GM12801 (cell line): ENCODE results near the gene HMGCS1.

Experiments
- CTCF ChIP-seq: IDR thresholded peaks from one replicate; pipeline ENCODE4 v1.5.1; 2011; ENCODE audit warnings: control low read depth; ENCODE audit not compliant: insufficient read length; ENCODE audit errors: extremely low read depth

HMGCS1 gene

GRCh38 chr5:43298443-43298842, 14.8 kb downstream of the HMGCS1 start:
- TF ChIP-seq CTCF = no peak

GRCh38 chr5:43296835-43297234, 16.4 kb downstream of the HMGCS1 start:
- TF ChIP-seq CTCF = no peak

- no peak for TF ChIP-seq CTCF
Measured at GRCh38 chr5:43295202-43295601, 18.0 kb downstream of the HMGCS1 start.

GRCh38 chr5:43294226-43294625, 19.0 kb downstream of the HMGCS1 start:
- no peak for TF ChIP-seq CTCF

- TF ChIP-seq CTCF = no peak
Measured at GRCh38 chr5:43290726-43291125, 22.5 kb downstream of the HMGCS1 start.

- no peak for TF ChIP-seq CTCF
Measured at GRCh38 chr5:43288269-43288831, 24.9 kb downstream of the HMGCS1 start.

GRCh38 chr5:43287493-43287892, 25.7 kb downstream of the HMGCS1 start:
- no peak for TF ChIP-seq CTCF
